Suprapubic skin (tissue), 4 donors: ENCODE data around the gene MFNG.

Experiments
- POLR2A ChIP-seq, 2 donors: fragments of 450-650 bp; IDR thresholded peaks; one replicate each; pipeline ENCODE4 v1.6.1; 2017; ENCODE audit warnings: antibody characterized with exemption in 2 of 2, mild to moderate bottlenecking in 2 of 2, moderate library complexity in 2 of 2
- POLR2AphosphoS5 ChIP-seq, 3 donors: sonication (generic); formaldehyde crosslinking; IDR thresholded peaks; one replicate each; pipeline ENCODE4 v1.6.1; 2017; ENCODE audit warnings: antibody characterized with exemption in 3 of 3
- TF ChIP-seq, protein P1 (sequence below), 2 donors: fragments of 200-600 bp in 1 of 2; fragments of 450-650 bp in 1 of 2; sonication (generic) in 1 of 2; IDR thresholded peaks; one replicate each; pipeline ENCODE4 v1.5.1; 2016 to 2019; ENCODE audit warnings: antibody characterized with exemption in 2 of 2, mild to moderate bottlenecking in 1 of 2, moderate library complexity in 1 of 2

DNA sequence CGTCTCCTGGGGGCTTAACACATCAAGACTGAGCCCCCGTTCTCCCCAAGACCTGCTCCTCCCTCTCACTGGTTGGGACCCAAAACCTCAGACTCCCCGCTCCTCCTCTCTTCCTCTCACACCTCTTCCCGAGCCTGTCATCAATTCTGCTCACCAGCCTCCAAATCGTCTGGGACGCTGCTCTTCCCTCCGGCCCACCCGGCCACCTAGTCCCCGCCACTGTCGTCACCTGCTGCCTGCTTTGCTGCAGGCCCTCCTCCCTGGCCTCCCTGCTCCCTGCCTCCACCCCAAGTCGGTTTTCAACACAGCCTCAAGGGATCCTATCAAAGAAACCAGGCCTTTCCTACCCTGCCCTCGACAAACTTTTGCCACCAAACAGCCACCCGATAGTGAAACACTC is 3.1 kb downstream of the MFNG start:
- no peak for TF ChIP-seq POLR2A (IDR thresholded peaks at IDR 0.05)
- TF ChIP-seq, protein P1, sequence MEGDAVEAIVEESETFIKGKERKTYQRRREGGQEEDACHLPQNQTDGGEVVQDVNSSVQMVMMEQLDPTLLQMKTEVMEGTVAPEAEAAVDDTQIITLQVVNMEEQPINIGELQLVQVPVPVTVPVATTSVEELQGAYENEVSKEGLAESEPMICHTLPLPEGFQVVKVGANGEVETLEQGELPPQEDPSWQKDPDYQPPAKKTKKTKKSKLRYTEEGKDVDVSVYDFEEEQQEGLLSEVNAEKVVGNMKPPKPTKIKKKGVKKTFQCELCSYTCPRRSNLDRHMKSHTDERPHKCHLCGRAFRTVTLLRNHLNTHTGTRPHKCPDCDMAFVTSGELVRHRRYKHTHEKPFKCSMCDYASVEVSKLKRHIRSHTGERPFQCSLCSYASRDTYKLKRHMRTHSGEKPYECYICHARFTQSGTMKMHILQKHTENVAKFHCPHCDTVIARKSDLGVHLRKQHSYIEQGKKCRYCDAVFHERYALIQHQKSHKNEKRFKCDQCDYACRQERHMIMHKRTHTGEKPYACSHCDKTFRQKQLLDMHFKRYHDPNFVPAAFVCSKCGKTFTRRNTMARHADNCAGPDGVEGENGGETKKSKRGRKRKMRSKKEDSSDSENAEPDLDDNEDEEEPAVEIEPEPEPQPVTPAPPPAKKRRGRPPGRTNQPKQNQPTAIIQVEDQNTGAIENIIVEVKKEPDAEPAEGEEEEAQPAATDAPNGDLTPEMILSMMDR (IDR thresholded peaks at IDR 0.05), result no peak
- TF ChIP-seq POLR2AphosphoS5 (IDR thresholded peaks at IDR 0.05), result no peak
